ENCODE measurements around the gene GLB1L. TPM values are rescaled to one million over a fixed set of nuclear protein-coding genes. Genes with fewer than 3 reads are reported as not detected.

The GLB1L gene
- total RNA-seq, 1 experiment from 2014 or later = 4.9 TPM

GRCh38 chr2:219218732-219219701 is 26.2 kb downstream of the GLB1L start, which contains the start of gene ABCB6:
Gene ABCB6, minus strand, starts transcription at chr2:219218958. Its CDS starts 285 bp downstream, at chr2:219218673.
- Mint-ChIP-seq H3K36me3 (ENCODE audit: insufficient read depth, unreplicated experiment) (peaks cover 40% of the 10 kb centered on the region), H3K4me3 (ENCODE audit: unreplicated experiment) (peak within 1 kb of the TSS; percentile 82), H3K27me3 (ENCODE audit: insufficient read depth, unreplicated experiment) (no peaks in the 10 kb centered on the region), H3K4me1 (ENCODE audit: insufficient read depth, unreplicated experiment) (no peaks in the 10 kb centered on the region), H3K9me3 (ENCODE audit: unreplicated experiment) (no peaks in the 10 kb centered on the region), H3K27ac (ENCODE audit: low read depth, unreplicated experiment) (peak within 1 kb of the TSS; percentile 83)
- no peak for TF ChIP-seq CTCF (IDR thresholded peaks at IDR 0.05; ENCODE audit: unreplicated experiment)
- CTCF ChIA-PET = interaction anchor here (0.7 to 5.2 kb wide), 9 partner anchors 8 to 80 kb away, joined by 3 to 24 read pairs (median 3); partner anchors contain the start of gene TUBA4B
- POLR2A ChIA-PET = interaction anchor here (0.8 to 6.3 kb wide), 14 partner anchors 9 to 68 kb away, joined by 3 to 127 read pairs (median 6); partner anchors contain the start of genes ANKZF1, ATG9A, CNPPD1 and DNAJB2
- intact Hi-C loops (cut with micrococcal nuclease) = loop anchor here (2.0 kb wide), 2 partner anchors 34 to 80 kb away; partner anchors contain the start of genes TUBA4A and TUBA4B
- BruUV-seq (replicated peaks) = no TSS peak
- peak; percentile 91 for DNase-seq (ENCODE audit: unreplicated experiment)

- intact Hi-C loops (cut with micrococcal nuclease) = loop anchor here (2.0 kb wide), 2 partner anchors 35 to 81 kb away; partner anchors contain the start of genes TUBA4A and TUBA4B
- POLR2A ChIA-PET = interaction anchor here (1.0 to 6.3 kb wide), 18 partner anchors 10 to 169 kb away, joined by 3 to 127 read pairs (median 6); partner anchors contain the start of genes ANKZF1, ATG9A, CNPPD1 and DNAJB2
- Mint-ChIP-seq H3K27ac (ENCODE audit: low read depth, unreplicated experiment) (peak overlapping the region; percentile 83), H3K4me3 (ENCODE audit: unreplicated experiment) (peak overlapping the region; percentile 82), H3K36me3 (ENCODE audit: insufficient read depth, unreplicated experiment) (peaks cover 41% of the 10 kb centered on the region), H3K27me3 (ENCODE audit: insufficient read depth, unreplicated experiment) (no peaks in the 10 kb centered on the region), H3K4me1 (ENCODE audit: insufficient read depth, unreplicated experiment) (no peaks in the 10 kb centered on the region), H3K9me3 (ENCODE audit: unreplicated experiment) (no peaks in the 10 kb centered on the region)
- peak; percentile 66 for DNase-seq (ENCODE audit: unreplicated experiment)
- CTCF ChIA-PET = interaction anchor here (0.7 to 5.2 kb wide), 10 partner anchors 9 to 200 kb away, joined by 3 to 24 read pairs (median 4); partner anchors contain the start of gene TUBA4B
- BruUV-seq (replicated peaks) = no TSS peak
- no peak for TF ChIP-seq CTCF (IDR thresholded peaks at IDR 0.05; ENCODE audit: unreplicated experiment)
Observed at GRCh38 chr2:219218217-219218731, 27.0 kb downstream of the GLB1L start.

- Mint-ChIP-seq H3K36me3 (ENCODE audit: insufficient read depth, unreplicated experiment) (peaks cover 37% of the 10 kb centered on the region), H3K9me3 (ENCODE audit: unreplicated experiment) (no peaks in the 10 kb centered on the region), H3K27ac (ENCODE audit: low read depth, unreplicated experiment) (peak overlapping the region; percentile 83), H3K27me3 (ENCODE audit: insufficient read depth, unreplicated experiment) (no peaks in the 10 kb centered on the region), H3K4me3 (ENCODE audit: unreplicated experiment) (peak overlapping the region; percentile 48), H3K4me1 (ENCODE audit: insufficient read depth, unreplicated experiment) (no peaks in the 10 kb centered on the region)
- BruUV-seq (replicated peaks) = no TSS peak
- ChIA-PET POLR2A (interaction anchor here (2.4 to 6.3 kb wide), 5 partner anchors 9 to 40 kb away, joined by 18 to 127 read pairs (median 60); partner anchors contain the start of genes ANKZF1, ATG9A, CNPPD1 and GLB1L), CTCF (interaction anchor here (0.6 to 5.2 kb wide), 7 partner anchors 10 to 84 kb away, joined by 3 to 24 read pairs (median 5); no protein-coding TSS in a partner anchor)
- TF ChIP-seq CTCF (IDR thresholded peaks at IDR 0.05; ENCODE audit: unreplicated experiment) = no peak
- intact Hi-C loops (cut with micrococcal nuclease) = no loop called here
- DNase-seq (ENCODE audit: unreplicated experiment) = no peak
Observed at GRCh38 chr2:219216535-219216915, 28.7 kb downstream of the GLB1L start.

All from MCF 10A (cell line).